ENCODE measurements around the gene NAT14.
"Not testable (repeated sequence)": the region's sequence is repeated elsewhere in the genome, so short reads cannot be mapped to it uniquely, and the experiment has no call there.

NAT14 gene

GRCh38 chr19:55504252-55504603 lies 19.2 kb downstream of the NAT14 start:
- DNase-seq = no peak

GRCh38 chr19:55504981-55505380 lies 20.0 kb downstream of the NAT14 start:
- no peak for DNase-seq

GRCh38 chr19:55508120-55508519 lies 23.1 kb downstream of the NAT14 start:
- DNase-seq = no peak

GRCh38 chr19:55516878-55517620 lies 32.1 kb downstream of the NAT14 start:
- peak; percentile 83 to 91 (median 91) for DNase-seq

GRCh38 chr19:55519451-55520311 lies 34.7 kb downstream of the NAT14 start:
- no peak for DNase-seq

- no peak for DNase-seq
Measured at GRCh38 chr19:55520691-55521292, 35.8 kb downstream of the NAT14 start.

- DNase-seq = peak in 2 of 3 experiments; percentile 35 to 58
Measured at GRCh38 chr19:55525289-55526101, 40.5 kb downstream of the NAT14 start.

GRCh38 chr19:55526216-55527196 lies 41.5 kb downstream of the NAT14 start:
- DNase-seq = peak in 2 of 3 experiments; percentile 79 to 90

GRCh38 chr19:55527197-55528029 lies 42.4 kb downstream of the NAT14 start:
- peak in 1 of 3 experiments; percentile 27 for DNase-seq

- peak in 2 of 3 experiments; percentile 70 to 89 for DNase-seq
Measured at GRCh38 chr19:55528030-55528803, 43.2 kb downstream of the NAT14 start.

- DNase-seq = no peak
Measured at GRCh38 chr19:55529636-55530234, 44.7 kb downstream of the NAT14 start.

GRCh38 chr19:55530996-55531395 lies 46.0 kb downstream of the NAT14 start:
- DNase-seq = no peak

GRCh38 chr19:55534280-55534679 lies 49.3 kb downstream of the NAT14 start:
- not testable (repeated sequence) for DNase-seq

GRCh38 chr19:55535173-55535964 lies 50.4 kb downstream of the NAT14 start:
- DNase-seq = no peak

- no peak for DNase-seq
Measured at GRCh38 chr19:55535965-55536350, 51.0 kb downstream of the NAT14 start.

- no peak for DNase-seq
Measured at GRCh38 chr19:55536366-55536765, 51.4 kb downstream of the NAT14 start.
